GM21390 (cell line): ENCODE measurements around the gene PES1.
"Not testable (repeated sequence)": the region's sequence is repeated elsewhere in the genome, so short reads cannot be mapped to it uniquely, and the experiment has no call there.

Experiments
- ATAC-seq: cut with Tn5 transposase; IDR thresholded peaks from one replicate; pipeline ENCODE4 v1.9.1; 2021; ENCODE audit not compliant: unreplicated experiment

PES1 gene

DNA sequence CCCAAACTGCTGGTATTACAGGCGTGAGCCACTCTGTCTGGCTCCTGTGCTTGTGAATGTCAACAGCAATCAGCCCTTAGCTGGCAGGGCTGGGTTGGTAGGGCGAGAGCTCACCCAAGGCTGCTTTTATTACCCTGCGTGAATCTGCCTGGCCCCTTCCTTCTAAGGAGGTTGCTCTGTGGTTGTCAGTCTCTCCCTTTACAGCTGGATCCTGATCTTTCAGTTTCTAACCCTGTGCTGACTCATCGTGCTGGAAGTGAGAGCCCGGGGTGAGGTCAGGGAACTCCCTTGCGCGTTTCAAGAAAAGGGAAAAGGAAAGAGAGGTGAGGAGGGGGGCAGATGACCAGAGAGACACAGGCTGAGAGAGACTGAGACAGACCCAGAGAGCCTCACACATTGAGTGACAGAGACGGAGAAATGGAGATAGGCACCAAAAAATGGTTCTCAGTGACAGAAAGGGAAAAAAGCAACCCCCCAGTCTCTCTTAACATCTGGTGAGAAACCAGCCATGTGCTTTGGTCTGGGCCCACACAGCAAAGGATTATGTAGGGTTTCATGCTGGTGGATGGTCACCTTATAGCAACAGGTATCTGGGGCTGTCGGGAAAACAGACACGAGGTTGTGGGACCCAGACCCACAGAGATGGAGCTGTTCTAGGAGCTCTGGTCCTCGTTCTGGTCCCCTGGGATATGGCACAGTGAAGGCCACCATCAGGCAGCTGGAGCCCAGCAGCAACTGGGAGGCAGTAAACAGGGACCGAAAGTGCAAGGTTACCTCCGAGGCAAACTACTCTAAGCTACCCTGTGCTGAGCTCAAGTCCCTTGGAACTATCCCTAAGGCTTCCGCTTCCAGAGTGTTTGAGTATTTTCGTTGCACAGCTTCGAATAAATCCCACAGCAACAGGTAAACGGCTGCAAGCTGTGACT lies 17.8 kb upstream of the PES1 start:
- ATAC-seq, result peak; percentile 44

GRCh38 chr22:30607939-30608338 lies 16.2 kb upstream of the PES1 start:
- no peak for ATAC-seq

DNA sequence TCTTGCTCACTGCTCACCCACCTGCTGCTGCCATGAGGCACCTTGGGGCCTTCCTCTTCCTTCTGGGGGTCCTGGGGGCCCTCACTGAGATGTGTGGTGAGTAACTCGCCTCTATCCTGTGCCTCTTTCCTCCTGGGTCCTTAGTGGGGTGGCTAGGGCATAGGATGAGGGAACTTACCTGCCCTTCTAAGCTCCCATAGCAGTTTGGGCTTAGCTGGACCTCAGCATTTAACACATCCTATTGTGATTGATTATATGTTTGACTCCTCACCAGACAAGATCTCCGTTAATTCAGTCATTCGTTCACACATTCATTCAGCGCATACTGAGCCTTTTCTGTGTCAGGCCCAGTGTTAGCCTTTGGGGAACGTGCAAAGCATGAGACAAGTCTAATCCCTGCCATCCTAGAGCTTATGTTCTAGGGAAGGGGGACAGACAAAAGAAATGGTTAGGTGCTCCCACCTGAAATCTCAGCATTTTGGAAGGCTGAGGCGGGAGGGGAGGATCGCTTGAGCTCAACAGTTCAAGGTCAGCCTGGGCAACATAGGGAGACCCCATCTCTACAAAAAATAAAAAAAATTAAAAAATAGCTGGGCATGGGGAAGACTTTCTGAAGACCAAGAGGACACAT lies 15.7 kb upstream of the PES1 start:
- no peak for ATAC-seq

DNA sequence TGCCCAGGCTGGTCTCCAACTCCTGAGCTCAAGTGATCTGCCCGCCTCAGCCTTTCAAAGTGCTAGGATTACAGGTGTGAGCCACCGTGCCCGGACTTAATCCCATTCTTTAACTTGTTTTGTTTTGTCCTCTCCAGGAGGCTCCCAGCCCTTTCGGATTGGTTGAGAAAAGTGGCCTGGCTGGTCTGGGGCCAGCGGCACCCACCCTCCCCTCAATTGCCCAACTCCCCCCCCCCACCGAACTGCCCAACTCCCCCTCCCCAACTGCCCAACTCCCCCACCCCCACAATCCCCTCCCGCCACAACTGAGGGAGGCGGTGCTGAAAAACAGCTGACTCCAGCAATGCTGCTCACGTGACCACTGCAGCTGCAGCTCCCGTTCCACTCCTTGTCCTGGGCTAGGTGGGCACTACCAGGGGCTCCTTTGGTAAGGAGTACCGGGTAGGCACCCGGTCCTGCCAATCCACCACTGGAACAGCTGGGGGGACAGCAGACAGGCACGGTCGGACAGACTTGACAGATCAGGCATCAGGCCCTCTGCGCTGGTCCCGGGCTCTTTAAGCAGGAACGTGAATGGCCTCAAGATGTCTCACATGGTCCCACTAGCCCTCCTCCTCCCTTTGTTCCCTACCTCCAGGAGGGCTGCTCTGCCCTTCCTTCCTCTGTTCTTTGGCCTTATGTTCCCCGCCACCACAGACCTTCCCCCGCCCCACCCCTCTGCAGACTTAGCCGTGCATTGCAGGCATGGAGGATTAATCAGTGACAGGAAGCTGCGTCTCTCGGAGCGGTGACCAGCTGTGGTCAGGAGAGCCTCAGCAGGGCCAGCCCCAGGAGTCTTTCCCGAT lies 15.0 kb upstream of the PES1 start, which contains the start of gene TCN2:
TSS of gene TCN2 (plus strand) at position 720 of the 845 bp plus-strand sequence. CDS start 158 bp downstream, outside the sequence.
- ATAC-seq, result no peak

DNA sequence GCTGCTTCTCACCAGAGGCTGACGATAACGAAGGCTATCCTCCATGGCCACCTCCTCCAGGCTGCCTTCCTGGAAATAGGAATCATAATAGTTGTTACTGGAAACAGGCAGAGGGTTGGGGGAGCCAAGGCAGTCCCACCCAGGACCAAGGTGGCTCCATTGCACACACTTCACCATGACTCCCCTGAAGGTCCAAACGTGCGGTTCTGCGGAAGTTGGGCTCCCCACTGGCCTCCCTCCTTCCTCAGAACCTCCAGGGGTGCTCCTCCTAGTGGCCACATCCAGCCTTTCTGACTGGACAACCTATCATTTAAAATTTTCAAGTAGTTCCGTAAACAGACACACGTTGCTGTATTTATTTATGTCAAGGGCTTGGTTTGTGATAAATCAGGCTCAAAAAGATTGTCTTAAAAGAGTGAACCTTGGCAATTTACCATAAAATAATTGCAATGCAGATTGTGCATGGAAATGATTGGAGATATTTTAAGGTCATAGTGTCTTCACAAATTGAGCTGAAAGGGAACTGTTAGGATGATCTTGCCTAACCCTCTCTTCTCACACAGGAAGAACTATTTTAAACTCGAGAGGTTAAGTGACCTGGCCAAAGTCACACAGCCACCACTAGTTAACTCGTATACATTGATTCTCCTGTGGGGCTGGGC lies 13.9 kb upstream of the PES1 start:
- no peak for ATAC-seq

GRCh38 chr22:30604723-30605122 lies 13.0 kb upstream of the PES1 start:
- ATAC-seq, result no peak

GRCh38 chr22:30603801-30604200 lies 12.1 kb upstream of the PES1 start:
- no peak for ATAC-seq

- no peak for ATAC-seq
Observed at GRCh38 chr22:30602049-30602448, 10.3 kb upstream of the PES1 start.

GRCh38 chr22:30601464-30601863 lies 9.8 kb upstream of the PES1 start:
- no peak for ATAC-seq

- ATAC-seq, result no peak
Observed at GRCh38 chr22:30600921-30601320, 9.2 kb upstream of the PES1 start.

DNA sequence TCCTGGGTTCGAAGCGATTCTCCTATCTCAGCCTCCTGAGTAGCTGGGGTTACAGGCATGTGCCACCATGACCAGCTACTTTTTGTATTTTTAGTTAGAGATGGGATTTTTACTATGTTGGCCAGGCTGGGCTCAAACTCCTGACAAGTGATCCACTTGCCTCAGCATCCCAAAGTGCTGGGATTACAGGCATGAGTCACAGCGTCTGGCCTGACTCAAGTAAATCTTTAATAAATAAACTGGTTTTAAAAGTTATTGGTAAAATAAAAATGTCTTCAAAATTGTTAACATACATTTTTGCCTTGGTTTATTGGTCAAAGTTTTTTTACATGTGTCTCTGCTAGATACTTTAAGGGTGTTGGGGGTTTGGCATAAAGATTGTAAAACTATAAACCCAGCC lies 7.3 kb upstream of the PES1 start:
- no peak for ATAC-seq

GRCh38 chr22:30596886-30597285 lies 5.2 kb upstream of the PES1 start:
- no peak for ATAC-seq

GRCh38 chr22:30596199-30596598 lies 4.5 kb upstream of the PES1 start:
- ATAC-seq, result no peak

DNA sequence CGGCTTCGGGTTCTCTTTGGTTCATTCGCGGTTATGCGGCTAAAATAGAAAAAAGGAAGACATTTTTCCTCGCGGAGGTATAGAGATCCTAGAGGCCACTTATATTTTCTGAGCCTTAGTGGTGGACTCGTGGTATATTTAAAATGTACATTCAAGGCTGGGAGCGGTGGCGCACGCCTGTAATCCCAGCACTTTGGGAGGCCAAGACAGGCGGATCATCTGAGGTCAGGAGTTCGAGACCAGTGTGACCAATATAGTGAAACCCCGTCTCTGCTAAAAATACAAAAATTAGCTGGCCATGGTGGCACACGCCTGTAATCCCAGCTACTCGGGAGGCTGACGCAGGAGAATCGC lies 627 bp upstream of the PES1 start:
- ATAC-seq, result not testable (repeated sequence)

DNA sequence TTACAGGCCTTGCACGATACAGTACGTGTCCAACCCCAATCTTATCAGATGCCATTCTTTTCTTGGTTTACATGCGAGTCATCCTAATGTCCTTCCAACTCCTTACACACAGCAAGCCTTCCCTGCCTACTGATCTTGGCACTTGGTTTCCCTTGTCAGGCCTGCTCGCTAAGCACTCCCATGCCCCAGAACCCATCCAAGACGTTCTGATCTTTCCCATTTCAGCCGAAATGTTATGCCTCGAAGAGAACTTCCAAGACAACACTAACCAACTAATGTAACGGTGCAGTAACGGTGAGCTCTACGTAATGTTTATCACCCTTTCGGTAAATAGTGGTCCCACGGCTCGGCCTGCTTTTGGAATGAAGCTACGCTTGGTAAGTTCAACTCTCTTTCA lies 521 bp downstream of the PES1 start:
- no peak for ATAC-seq

- ATAC-seq, result no peak
Observed at GRCh38 chr22:30586414-30586813, 5.3 kb downstream of the PES1 start.

DNA sequence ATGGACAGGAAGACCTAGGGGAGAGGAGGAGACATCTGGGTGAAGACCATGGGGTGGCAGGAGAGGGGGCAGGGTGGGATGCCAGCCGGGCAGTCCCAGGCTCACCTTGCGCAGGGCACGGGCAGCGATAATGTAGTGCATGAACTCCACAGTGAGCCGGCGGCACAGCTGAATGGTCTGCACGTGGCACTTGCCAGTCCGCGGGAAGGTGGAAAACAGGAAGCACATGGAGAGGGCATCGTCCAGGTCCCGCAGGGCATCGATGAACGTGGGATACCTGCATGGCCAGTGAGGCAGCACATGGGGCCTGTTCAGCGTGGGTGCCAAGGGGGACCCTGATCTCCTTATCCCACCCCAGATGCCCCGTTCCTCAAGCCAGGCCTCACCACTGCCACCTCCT lies 7.3 kb downstream of the PES1 start:
- no peak for ATAC-seq

DNA sequence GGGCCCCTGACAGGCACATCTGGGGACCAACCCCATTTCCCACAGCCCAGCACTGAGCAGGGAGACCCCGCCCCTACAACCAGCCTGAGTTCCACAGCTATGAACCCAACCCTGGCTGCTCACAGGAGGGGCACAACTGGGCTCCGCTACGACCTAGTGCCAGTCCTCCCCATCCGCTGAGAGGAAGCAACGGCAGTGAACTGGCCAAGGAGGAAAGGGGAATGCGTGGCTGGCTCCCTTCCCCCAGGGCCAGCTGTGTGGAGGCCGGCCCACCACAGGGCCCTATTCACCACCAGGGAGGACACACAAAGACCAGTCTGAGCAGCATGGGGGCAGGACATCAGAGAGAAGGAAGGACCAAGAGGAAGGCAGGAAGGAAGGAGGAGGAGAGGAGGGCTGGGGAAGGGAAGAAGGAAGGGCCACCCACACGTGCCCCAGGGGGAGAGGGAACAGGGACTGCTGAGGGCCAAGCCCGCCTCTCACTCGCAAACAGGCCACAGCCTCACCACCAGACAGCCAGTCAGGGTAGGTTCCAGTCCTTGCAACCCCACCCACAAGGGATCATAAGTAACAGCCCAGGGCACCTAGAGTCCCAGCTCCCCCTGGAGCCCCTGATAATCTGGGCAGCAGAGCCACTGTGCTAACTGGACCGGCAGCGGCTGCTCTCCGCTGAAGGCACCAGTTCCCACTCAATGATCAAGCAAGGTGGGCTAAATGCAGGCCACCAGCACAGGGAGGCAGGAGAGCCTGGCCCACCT lies 8.7 kb downstream of the PES1 start:
- no peak for ATAC-seq

GRCh38 chr22:30582051-30582450 lies 9.7 kb downstream of the PES1 start:
- no peak for ATAC-seq

DNA sequence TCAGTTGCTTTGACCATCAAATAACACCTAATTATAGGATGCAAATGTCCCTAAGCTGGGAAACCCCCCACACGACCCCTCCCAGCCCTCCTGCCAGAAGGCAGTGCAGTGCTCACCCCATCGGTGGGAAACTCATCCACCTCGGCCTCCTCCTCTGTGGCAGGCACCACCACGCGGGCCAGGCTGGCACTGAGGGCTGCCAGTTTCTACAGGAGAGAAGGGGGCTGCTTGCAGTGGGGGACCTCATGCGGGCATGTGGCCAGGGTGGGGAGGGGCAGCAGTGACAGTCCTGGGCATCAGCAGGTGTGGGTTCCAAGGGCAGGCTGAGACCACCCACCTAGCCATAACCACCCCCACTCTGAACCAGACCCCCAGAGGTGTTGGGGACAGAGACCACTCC lies 10.8 kb downstream of the PES1 start:
- ATAC-seq, result no peak
